HG03060 (cell line): Measurements from ENCODE around the gene FOXL1.

Experiments used
- ATAC-seq: cut with Tn5 transposase; IDR thresholded peaks from one replicate; pipeline ENCODE4 v1.9.1; 2021; ENCODE audit warnings: low read depth, moderate number of reproducible peaks; ENCODE audit not compliant: unreplicated experiment

The FOXL1 gene

GRCh38 chr16:86567701-86568581, 10.4 kb upstream of the FOXL1 start:
- ATAC-seq, result no peak

GRCh38 chr16:86568677-86569623, 9.4 kb upstream of the FOXL1 start:
- no peak for ATAC-seq

GRCh38 chr16:86569701-86570447, 8.5 kb upstream of the FOXL1 start:
- no peak for ATAC-seq

GRCh38 chr16:86570558-86571529, 7.5 kb upstream of the FOXL1 start:
- ATAC-seq, result no peak

GRCh38 chr16:86571530-86571915, 6.8 kb upstream of the FOXL1 start:
- no peak for ATAC-seq

GRCh38 chr16:86572041-86572521, 6.3 kb upstream of the FOXL1 start:
- no peak for ATAC-seq

- no peak for ATAC-seq
Measured at GRCh38 chr16:86572606-86573005, 5.7 kb upstream of the FOXL1 start.

- ATAC-seq, result no peak
Measured at GRCh38 chr16:86573215-86573614, 5.1 kb upstream of the FOXL1 start.

GRCh38 chr16:86573646-86574508, 4.5 kb upstream of the FOXL1 start:
- ATAC-seq, result no peak

GRCh38 chr16:86574646-86575045, 3.7 kb upstream of the FOXL1 start:
- no peak for ATAC-seq

- no peak for ATAC-seq
Measured at GRCh38 chr16:86575095-86575685, 3.2 kb upstream of the FOXL1 start.

GRCh38 chr16:86575754-86576557, 2.4 kb upstream of the FOXL1 start:
- no peak for ATAC-seq

GRCh38 chr16:86576591-86577313, 1.6 kb upstream of the FOXL1 start:
- no peak for ATAC-seq

GRCh38 chr16:86577314-86577971, 906 bp upstream of the FOXL1 start:
- ATAC-seq, result no peak

GRCh38 chr16:86578611-86579267, 390 bp downstream of the FOXL1 start:
- ATAC-seq, result no peak
